ENCODE measurements around the gene NUCKS1. TPM values are rescaled to one million over a fixed set of nuclear protein-coding genes. Genes with fewer than 3 reads are reported as not detected.

Gene NUCKS1
- total and polyA plus RNA-seq, 2 of the 8 experiments (the other 6 are each of a cell fraction or from before 2014, with no cell fraction given) = 126 to 461 TPM

DNA sequence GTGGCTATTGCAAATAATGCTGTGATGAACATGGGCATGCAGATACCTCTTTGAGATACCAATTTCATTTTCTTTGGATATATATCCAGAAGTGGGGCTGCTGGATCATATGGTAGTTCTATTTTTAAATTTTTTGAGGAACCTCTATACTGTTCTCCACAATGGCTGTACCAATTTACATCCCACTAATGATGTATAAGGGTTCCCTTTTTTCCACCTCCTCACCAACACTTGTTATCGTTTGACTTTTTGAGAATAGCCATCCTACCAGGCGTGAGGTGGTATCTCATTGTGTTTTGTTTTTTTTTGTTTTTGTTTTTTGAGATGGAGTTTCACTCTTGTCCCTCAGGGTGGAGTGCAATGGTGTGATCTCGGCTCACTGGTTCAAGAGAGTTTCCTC lies 6.6 kb upstream of the NUCKS1 start (continued):
- TF ChIP-seq RNF2 (IDR thresholded peaks at IDR 0.05; ENCODE audit: borderline replicate concordance, low read depth, low read length, missing control alignments, poor library complexity, severe bottlenecking) = no peak

Data from H1 (cell line).